Measurements from ENCODE around the gene ASPHD1. TPM values are rescaled to one million over a fixed set of nuclear protein-coding genes. Genes with fewer than 3 reads are reported as not detected.

ASPHD1 gene
- total and polyA plus RNA-seq, 2 of the 8 experiments (the other 6 are each of a cell fraction or from before 2014, with no cell fraction given), result 14.5 to 18.6 TPM

- H3K4ac ChIP-seq (replicated peaks; ENCODE audit: insufficient read length, low read depth, low read length), result no peak overlapping the region
- H3K23ac ChIP-seq (ENCODE audit: insufficient read length), result no peak overlapping the region
- no peak overlapping the region for H3K4me2 ChIP-seq (ENCODE audit: insufficient read depth in 1 of 2, low read depth in 2 of 2, low read length in 2 of 2)
- peak overlapping the region; percentile 61; the same call in 1 of the 2 replicates for H2BK20ac ChIP-seq (ENCODE audit: low read length)
- no peak overlapping the region for H3K4me3 ChIP-seq (ENCODE audit: extremely low read depth in 1 of 4, insufficient read depth in 2 of 4, low read depth in 3 of 4, low read length in 4 of 4)
- H3K9me3 ChIP-seq (ENCODE audit: insufficient read depth in 2 of 2, low read depth in 1 of 2, low read length in 1 of 2), result no peaks in the 10 kb centered on the region
- 72% methylated on average over 11 of the region's 11 CpGs; no CpG with 5 or more reads in 1 of the 2 experiments for WGBS, 2 experiments (ENCODE audit: extremely low coverage in 1 of 2, insufficient coverage in 1 of 2, insufficient read length in 1 of 2, insufficient replicate concordance in 2 of 2, low coverage in 1 of 2, low lambda C conversion rate in 2 of 2, missing lambda C conversion rate in 1 of 2)
- peak overlapping the region; percentile 68; the same call in 1 of the 2 replicates for H2BK12ac ChIP-seq (ENCODE audit: low read depth, low read length)
- H3K79me1 ChIP-seq (ENCODE audit: low read depth, low read length), result no peaks in the 10 kb centered on the region
- no peak overlapping the region for H4K91ac ChIP-seq (replicated peaks; ENCODE audit: insufficient read length, low read length)
- peak overlapping the region; percentile 60; the same call in 1 of the 2 replicates for H3K18ac ChIP-seq (ENCODE audit: extremely low read depth, low read length)
- H2AFZ ChIP-seq (ENCODE audit: low read length), result 0 out of 2 replicates have a peak overlapping the region, but pooled peaks have one; percentile 37
- no peak overlapping the region for H2BK15ac ChIP-seq (ENCODE audit: low read length)
- H3K56ac ChIP-seq (replicated peaks; ENCODE audit: insufficient read length, low read depth, low read length), result no peak overlapping the region
- H3K27me3 ChIP-seq (replicated peaks in 1 of 4; ENCODE audit: control insufficient read depth in 3 of 4, extremely low read depth in 1 of 4, insufficient read depth in 3 of 4, low read length in 3 of 4), result peaks cover 0 to 3% (median 0%) of the 10 kb centered on the region in 4 experiments; a peak in 1 of 7 replicates
- no peak overlapping the region for H3K14ac ChIP-seq (ENCODE audit: insufficient read length)
- H3K23me2 ChIP-seq (ENCODE audit: low read depth, low read length), result no peaks in the 10 kb centered on the region
- H2AK5ac ChIP-seq (ENCODE audit: low read depth, low read length), result no peak overlapping the region
- H3K27ac ChIP-seq (ENCODE audit: low read depth, low read length), result no peak overlapping the region
- H3K4me1 ChIP-seq (replicated peaks in 1 of 4; ENCODE audit: control insufficient read depth in 3 of 4, insufficient read depth in 4 of 4, low read length in 3 of 4), result no peaks in the 10 kb centered on the region; a peak in 1 of 7 replicates
- no peak overlapping the region for H4K5ac ChIP-seq (ENCODE audit: insufficient read length, low read depth, low read length)
- no peaks in the 10 kb centered on the region for H3K36me3 ChIP-seq (ENCODE audit: control insufficient read depth in 2 of 4, insufficient read depth in 4 of 4, low read length in 3 of 4)
- no peak overlapping the region for H2BK5ac ChIP-seq (ENCODE audit: low read depth, low read length)
- H2BK120ac ChIP-seq (replicated peaks; ENCODE audit: low read depth, low read length), result no peak overlapping the region
- H3K79me2 ChIP-seq (ENCODE audit: control insufficient read depth in 1 of 2, insufficient read depth in 2 of 2, low read length in 2 of 2), result no peaks in the 10 kb centered on the region
- no peak overlapping the region for H4K8ac ChIP-seq (ENCODE audit: extremely low read depth, insufficient read depth, low read length)
- DNase-seq (ENCODE audit: low read depth in 1 of 2, low spot score in 2 of 2) (no peak), FAIRE-seq (no peak)
- H3K9ac ChIP-seq (replicated peaks in 1 of 4; ENCODE audit: extremely low read depth in 1 of 4, low read depth in 3 of 4, low read length in 3 of 4), result no peak overlapping the region
- POLR2A ChIA-PET (ENCODE audit: partially characterized antibody), result interaction anchor here (0.8 to 3.8 kb wide), 4 partner anchors 17 to 121 kb away, joined by 3 to 19 read pairs (median 4); partner anchors contain the start of genes ALDOA, HIRIP3 and KCTD13
- H4K20me1 ChIP-seq (replicated peaks in 1 of 2; ENCODE audit: control insufficient read depth in 1 of 2, insufficient read depth in 2 of 2, low read length in 2 of 2), result no peaks in the 10 kb centered on the region
- CTCF ChIA-PET (ENCODE audit: partially characterized antibody), result interaction anchor here (0.6 to 3.6 kb wide), 17 partner anchors 8 to 571 kb away, joined by 3 to 19 read pairs (median 6); partner anchors contain the start of genes KCTD13 and TMEM219
- 0 out of 2 replicates have a peak, but pooled peaks have one; percentile 10 for TF ChIP-seq SP1 (IDR thresholded peaks at IDR 0.05; ENCODE audit: low read depth, low read length)
- peak; percentile 29; the same call in 1 of the 2 replicates for TF ChIP-seq KDM1A (IDR thresholded peaks at IDR 0.05; ENCODE audit: borderline replicate concordance, low read length)
- peak; percentile 25 to 31; a peak in 2 of 4 replicates for TF ChIP-seq RAD21 (IDR thresholded peaks at IDR 0.05 in 1 of 2, conservative IDR thresholded peaks at IDR 0.05 in 1 of 2; ENCODE audit: low read depth in 2 of 2, low read length in 2 of 2)
- peak; percentile 82 for TF ChIP-seq TEAD4 (IDR thresholded peaks at IDR 0.05; ENCODE audit: low read depth, low read length)
- TF ChIP-seq POU5F1 (IDR thresholded peaks at IDR 0.05; ENCODE audit: low read depth, low read length), result no peak
- peak; percentile 22 to 67 (median 51) for TF ChIP-seq CTCF (IDR thresholded peaks at IDR 0.05; ENCODE audit: control extremely low read depth in 1 of 3, insufficient read depth in 1 of 3, low read depth in 1 of 3, low read length in 3 of 3)
- TF ChIP-seq ASH2L (IDR thresholded peaks at IDR 0.05; ENCODE audit: low read length), result peak; percentile 63
- no peak for TF ChIP-seq BACH1 (IDR thresholded peaks at IDR 0.05; ENCODE audit: low read length)
These were observed 43.8 kb downstream of the ASPHD1 start for GRCh38 chr16:29943846-29944799.

All from H1 (cell line).